RCC 7860 (cell line): ENCODE results near the gene VPS25.
A peak's percentile ranks its signal among the peaks of the same experiment; 100 is the strongest.
"Not testable (repeated sequence)": the region's sequence is repeated elsewhere in the genome, so short reads cannot be mapped to it uniquely, and the experiment has no call there.

Experiments used
- DNase-seq: peaks from one replicate; pipeline ENCODE4 v3.0.0-alpha.2; 2015; ENCODE audit warnings: low spot score
- FAIRE-seq: peaks from 2 replicates; lab custom pipeline; 2012; peaks lifted over from hg19 to GRCh38; lab: Jason Lieb, UNC

VPS25 gene

DNA sequence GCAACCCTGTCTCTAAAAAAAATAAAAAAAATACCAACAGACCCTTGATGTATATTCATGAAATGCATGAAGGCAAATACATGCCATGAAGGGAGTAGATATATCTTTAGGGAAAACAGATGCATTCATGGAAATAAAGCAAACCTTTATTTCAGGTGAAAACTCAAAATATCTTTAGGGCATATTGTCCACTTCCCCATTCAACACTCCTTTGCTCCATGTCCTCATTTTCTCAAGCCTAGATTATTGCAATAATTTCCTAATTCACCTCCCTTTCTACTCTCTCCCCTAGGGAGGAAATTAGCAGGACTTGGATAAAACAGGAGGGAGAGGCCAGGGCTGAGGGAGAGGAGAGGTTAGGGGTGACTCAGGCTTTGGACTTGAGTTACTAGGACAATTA is 5.7 kb upstream of the VPS25 start:
- FAIRE-seq (no peak), DNase-seq (no peak)

DNA sequence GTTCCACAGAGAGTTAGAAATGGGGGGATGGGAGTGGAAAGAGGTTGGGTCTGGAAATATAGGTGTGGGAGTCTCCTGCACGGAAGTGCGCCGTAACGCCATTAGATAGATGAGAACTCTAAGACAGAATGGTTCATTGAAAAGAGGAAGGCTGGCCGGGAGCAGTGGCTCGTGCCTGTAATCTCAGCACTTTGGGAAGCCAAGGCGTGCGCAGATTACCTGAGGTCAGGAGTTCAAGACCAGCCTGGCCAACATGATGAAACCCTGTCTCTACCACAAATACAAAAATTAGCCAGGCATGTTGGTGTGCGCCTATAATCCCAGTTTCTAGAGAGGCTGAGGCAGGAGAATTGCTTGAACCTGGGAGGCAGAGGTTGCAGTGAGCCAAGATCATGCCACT is 5.2 kb upstream of the VPS25 start:
- not testable (repeated sequence) for DNase-seq, FAIRE-seq

DNA sequence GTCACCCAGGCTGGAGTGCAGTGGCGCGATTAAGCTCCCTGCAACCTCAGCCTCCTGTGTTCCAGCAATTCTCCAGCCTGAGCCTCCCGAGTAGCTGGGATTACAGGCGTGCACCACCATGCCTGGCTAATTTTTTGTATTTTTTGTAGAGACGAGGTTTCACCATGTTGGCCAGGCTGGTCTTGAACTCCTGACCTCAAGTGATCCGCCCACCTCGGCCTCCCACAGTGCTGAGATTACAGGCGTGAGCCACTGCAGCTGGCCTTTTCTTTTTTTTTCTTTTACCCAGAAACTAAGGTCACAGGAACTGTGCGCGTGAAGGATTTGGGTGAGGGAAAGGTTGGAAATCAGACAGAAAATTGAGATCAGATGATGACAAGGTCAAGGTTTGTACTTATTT is 3.3 kb upstream of the VPS25 start:
- not testable (repeated sequence) for DNase-seq, FAIRE-seq

DNA sequence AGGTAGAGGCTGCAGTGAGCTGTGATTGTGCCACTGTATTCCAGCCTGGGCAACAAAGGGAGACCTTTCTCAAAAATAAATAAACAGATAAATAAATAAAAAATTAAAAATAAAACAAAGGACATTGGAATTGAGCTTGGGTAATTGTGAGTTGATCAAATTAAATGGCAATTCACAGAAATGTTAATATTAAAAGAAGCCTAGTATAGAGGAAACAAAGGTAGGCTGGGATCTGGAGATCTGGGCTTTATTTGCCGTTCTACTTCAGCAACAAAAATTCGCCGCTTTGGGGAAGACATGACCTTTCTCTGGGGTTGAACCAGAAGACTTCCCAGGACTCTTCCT is 332 bp upstream of the VPS25 start:
- DNase-seq (no peak), FAIRE-seq (no peak)

GRCh38 chr17:42774066-42774745 is 957 bp downstream of the VPS25 start:
- FAIRE-seq (peak; percentile 87), DNase-seq (peak; percentile 70)

DNA sequence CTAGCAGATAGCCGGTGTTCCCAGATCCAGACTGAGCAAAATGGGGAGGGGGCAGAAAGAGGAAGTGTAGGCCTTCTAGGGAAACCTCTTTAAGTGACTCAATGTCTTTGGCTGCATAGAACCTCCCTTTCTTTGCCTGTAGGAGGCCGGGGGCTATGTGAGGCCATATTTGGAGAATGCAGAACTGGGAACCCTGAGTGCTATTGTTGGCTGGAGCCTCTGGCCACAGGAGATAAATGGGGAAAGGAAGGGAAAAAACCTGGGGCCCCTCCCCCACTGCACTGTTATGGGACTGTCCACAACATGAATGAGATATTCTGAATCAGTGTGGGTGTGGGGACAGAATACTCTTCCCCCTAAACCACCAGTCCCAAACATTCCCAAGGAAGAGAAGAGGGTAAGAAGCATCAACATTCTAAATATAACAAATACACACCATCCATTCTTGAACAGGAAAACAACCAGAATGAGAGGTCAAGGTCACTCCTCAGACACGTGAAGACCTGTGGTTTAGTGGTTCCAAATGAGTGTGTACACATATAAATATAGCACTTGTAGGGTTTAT is 2.4 kb downstream of the VPS25 start:
- FAIRE-seq (no peak), DNase-seq (peak; percentile 47)

DNA sequence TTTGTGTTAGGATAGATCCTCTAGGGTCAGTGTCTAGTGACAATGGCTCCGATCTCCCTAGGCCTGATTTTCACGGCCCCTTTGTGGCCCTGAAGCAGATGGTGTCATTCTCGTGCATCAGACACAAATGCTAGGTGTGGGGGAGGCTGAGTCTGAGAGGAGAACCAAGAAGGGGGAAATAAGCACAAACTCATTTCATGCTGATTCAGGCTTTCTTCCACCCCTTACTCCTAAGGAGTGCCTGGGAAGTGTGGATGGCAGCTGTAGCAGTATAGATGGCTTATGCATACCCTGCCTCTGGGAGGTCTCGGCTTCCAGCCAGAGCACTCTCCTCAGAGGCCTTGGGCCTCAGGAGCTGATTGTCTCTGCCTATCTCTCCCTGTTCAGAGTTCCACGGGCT is 5.3 kb downstream of the VPS25 start:
- FAIRE-seq = no peak
- DNase-seq = no peak

DNA sequence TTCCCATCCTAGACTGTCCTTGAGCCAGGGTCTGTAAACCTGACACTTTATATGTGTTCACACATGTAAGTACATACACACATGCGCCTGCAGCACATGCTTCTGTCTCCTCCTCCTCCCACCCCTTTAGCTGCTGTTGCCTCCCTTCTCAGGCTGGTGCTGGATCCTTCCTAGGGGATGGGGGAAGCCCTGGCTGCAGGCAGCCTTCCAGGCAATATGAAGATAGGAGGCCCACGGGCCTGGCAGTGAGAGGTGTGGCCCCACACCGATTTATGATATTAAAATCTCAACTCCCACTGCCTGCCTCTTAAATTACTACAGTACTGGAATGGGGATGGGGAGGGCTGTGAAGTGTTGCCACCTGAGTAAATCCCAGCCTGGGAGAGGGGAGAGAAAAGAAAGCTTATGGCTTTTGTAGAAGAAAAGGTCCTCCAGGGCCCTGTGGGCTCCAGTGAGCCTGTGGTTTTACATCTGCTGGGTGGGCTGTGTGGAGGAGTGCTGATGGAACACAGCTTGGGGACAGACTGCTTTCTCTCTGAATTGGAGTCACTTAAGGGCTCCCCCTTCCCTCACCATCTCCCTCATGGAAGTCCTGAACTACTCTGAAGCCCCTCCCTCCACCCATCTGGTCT is 6.2 kb downstream of the VPS25 start:
- FAIRE-seq (no peak), DNase-seq (no peak)

GRCh38 chr17:42779936-42780850 is 6.9 kb downstream of the VPS25 start, which contains the start of gene WNK4:
Gene WNK4, plus strand, starts transcription at chr17:42780610. Its CDS starts 89 bp downstream, at chr17:42780699.
- no peak for FAIRE-seq
- no peak for DNase-seq

DNA sequence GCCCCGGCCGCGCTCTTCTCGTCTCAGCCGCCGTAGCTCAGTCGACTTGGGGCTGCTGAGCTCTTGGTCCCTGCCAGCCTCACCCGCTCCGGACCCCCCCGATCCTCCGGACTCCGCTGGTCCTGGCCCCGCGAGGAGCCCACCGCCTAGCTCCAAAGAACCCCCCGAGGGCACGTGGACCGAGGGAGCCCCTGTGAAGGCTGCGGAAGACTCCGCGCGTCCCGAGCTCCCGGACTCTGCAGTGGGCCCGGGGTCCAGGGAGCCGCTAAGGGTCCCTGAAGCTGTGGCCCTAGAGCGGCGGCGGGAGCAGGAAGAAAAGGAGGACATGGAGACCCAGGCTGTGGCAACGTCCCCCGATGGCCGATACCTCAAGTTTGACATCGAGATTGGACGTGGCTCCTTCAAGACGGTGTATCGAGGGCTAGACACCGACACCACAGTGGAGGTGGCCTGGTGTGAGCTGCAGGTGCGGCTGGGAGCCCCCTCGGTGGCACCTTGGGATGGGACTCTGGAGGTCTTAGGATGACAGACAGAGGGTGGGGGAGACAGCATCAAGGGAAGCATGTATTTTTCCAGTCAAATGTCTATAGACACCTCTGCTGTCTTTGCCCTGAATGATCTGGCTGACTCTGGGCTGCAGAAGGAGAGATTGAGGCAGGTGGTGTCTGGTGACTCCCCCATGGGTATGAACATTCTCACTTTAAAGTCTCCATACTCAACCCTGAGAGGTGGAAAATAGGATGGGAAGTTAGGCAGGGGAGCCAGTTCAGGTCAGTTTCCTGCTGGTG is 7.8 kb downstream of the VPS25 start:
- DNase-seq (no peak), FAIRE-seq (no peak)

- FAIRE-seq (no peak), DNase-seq (no peak)
These were observed 8.5 kb downstream of the VPS25 start for GRCh38 chr17:42781639-42782165.

DNA sequence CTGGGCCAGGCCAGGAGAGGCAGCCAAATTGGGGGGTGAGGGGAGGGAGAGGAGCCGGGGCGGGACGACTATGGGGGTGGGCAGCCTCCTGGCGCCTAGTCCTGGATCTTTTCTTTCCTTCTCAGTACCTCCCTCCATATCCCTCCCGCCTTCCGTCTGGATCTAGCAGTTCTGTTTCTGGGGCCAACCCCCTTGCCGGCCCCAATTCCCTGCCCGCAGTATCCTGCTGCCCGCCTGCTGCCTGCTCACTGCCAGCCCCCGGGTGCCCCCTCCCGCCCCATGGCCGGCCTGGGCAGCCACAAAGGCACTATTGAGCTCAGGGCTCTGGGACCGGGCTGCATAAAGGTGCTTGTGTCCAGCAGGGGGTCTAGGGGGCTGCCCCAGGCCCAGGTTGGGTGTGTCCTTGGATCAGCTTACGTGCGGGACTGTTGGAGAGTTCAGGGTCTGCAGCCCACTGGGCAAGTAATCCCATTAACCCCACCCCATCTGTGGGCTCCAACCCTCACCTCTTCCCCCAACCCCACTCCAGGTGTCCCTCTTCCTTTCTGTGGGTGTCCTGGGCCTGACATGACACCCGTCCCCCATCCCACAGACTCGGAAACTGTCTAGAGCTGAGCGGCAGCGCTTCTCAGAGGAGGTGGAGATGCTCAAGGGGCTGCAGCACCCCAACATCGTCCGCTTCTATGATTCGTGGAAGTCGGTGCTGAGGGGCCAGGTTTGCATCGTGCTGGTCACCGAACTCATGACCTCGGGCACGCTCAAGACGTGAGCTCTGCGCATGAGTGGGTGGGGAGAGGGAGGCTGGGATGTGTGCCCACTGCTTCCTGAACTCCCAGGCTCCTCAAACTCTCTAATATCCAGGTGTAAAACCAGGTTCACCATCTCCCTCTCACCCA is 9.2 kb downstream of the VPS25 start:
- no peak for FAIRE-seq
- DNase-seq = no peak

- peak; percentile 78 for FAIRE-seq
- DNase-seq = peak; percentile 86
These were observed 10.0 kb downstream of the VPS25 start for GRCh38 chr17:42783062-42783790.

DNA sequence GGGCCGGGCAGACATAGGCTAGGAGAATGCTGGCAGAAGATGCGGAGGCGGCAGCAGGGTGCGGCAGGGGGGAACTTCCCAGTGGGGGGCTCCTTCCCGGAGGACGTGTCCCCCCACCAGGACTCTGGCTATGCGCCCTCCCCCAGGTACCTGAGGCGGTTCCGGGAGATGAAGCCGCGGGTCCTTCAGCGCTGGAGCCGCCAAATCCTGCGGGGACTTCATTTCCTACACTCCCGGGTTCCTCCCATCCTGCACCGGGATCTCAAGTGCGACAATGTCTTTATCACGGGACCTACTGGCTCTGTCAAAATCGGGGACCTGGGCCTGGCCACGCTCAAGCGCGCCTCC is 10.5 kb downstream of the VPS25 start:
- FAIRE-seq (no peak), DNase-seq (no peak)

DNA sequence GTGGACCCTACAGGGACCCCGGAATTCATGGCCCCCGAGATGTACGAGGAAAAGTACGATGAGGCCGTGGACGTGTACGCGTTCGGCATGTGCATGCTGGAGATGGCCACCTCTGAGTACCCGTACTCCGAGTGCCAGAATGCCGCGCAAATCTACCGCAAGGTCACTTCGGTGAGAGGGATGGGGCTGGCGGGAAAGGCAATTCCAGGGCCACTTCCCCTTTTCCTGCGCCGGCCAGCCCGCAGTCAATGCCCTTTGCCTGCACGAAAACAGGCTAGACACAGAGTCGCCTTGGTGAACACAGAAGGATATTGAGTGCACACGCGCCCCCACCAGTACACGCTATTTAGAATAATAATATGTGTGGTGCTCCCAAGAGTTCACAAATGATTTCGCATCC is 11.2 kb downstream of the VPS25 start:
- no peak for DNase-seq
- no peak for FAIRE-seq

- DNase-seq = no peak
These were observed 11.8 kb downstream of the VPS25 start for GRCh38 chr17:42784811-42785592.

DNA sequence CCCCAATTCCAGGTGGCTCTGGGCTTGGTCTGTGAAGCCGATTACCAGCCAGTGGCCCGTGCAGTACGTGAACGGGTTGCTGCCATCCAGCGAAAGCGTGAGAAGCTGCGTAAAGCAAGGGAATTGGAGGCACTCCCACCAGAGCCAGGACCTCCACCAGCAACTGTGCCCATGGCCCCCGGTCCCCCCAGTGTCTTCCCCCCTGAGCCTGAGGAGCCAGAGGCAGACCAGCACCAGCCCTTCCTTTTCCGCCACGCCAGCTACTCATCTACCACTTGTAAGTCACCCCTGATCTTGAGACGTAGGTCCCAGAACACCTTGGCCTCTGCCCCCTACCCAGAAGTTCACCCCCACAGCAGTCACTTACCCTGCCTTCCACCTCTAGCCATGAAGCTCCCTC is 14.0 kb downstream of the VPS25 start:
- DNase-seq = no peak
- no peak for FAIRE-seq

More at GRCh38 chr17:42784811-42785592, 11.8 kb downstream of the VPS25 start:
- no peak for FAIRE-seq

DNA sequence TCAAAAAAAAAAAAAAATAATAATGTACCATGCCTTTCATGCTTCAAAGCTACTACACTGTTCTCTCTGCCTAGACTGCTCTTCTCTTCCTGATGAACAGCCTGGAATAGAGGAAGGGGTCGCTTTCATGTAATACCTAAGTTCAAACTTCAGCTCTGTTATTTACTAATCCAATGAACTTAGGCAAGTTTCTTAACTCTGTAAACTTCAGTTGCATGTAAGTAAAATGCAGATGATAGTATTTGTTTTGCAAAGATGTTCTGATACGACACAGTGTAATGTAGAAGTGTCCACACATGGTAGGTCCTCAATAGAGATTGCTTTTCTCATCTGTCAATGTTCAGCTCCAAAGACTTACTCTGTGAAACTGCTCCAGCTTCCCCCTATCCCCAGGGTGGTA is 18.7 kb downstream of the VPS25 start:
- FAIRE-seq (no peak), DNase-seq (no peak)
